ENCODE data around the gene CFAP251.

DNA sequence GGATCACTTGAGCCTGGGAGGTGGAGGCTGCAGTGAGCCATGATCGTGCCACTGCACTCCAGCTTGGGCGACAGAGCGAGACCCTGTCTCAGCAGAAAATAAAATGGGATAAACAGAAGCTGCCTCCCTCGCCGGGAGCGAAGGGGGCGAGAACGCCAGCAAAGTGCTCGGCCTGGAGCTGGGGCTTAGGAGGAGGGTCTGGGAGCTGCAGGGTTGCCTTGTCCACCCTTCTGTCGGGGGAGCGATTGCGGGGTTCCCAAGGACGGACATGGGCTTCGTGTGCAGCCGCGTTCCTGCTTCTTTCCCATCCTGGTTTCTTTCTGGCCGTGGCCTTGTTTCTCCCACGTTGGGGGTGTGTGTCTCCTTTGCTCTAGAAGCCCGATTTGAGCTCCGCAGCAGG lies 132.3 kb downstream of the CFAP251 start:
- no peak for TF ChIP-seq RAD21 (IDR thresholded peaks at IDR 0.05; ENCODE audit: low read depth)
- TF ChIP-seq, protein P1, sequence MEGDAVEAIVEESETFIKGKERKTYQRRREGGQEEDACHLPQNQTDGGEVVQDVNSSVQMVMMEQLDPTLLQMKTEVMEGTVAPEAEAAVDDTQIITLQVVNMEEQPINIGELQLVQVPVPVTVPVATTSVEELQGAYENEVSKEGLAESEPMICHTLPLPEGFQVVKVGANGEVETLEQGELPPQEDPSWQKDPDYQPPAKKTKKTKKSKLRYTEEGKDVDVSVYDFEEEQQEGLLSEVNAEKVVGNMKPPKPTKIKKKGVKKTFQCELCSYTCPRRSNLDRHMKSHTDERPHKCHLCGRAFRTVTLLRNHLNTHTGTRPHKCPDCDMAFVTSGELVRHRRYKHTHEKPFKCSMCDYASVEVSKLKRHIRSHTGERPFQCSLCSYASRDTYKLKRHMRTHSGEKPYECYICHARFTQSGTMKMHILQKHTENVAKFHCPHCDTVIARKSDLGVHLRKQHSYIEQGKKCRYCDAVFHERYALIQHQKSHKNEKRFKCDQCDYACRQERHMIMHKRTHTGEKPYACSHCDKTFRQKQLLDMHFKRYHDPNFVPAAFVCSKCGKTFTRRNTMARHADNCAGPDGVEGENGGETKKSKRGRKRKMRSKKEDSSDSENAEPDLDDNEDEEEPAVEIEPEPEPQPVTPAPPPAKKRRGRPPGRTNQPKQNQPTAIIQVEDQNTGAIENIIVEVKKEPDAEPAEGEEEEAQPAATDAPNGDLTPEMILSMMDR (IDR thresholded peaks at IDR 0.05 in 2 of 3, conservative IDR thresholded peaks at IDR 0.05 in 1 of 3; ENCODE audit: borderline replicate concordance in 1 of 3, insufficient read depth in 1 of 3, low read depth in 2 of 3, low read length in 2 of 3): no peak

Measured in HCT116 (cell line).